ENCODE measurements around the gene ADCY2.

ADCY2 gene

DNA sequence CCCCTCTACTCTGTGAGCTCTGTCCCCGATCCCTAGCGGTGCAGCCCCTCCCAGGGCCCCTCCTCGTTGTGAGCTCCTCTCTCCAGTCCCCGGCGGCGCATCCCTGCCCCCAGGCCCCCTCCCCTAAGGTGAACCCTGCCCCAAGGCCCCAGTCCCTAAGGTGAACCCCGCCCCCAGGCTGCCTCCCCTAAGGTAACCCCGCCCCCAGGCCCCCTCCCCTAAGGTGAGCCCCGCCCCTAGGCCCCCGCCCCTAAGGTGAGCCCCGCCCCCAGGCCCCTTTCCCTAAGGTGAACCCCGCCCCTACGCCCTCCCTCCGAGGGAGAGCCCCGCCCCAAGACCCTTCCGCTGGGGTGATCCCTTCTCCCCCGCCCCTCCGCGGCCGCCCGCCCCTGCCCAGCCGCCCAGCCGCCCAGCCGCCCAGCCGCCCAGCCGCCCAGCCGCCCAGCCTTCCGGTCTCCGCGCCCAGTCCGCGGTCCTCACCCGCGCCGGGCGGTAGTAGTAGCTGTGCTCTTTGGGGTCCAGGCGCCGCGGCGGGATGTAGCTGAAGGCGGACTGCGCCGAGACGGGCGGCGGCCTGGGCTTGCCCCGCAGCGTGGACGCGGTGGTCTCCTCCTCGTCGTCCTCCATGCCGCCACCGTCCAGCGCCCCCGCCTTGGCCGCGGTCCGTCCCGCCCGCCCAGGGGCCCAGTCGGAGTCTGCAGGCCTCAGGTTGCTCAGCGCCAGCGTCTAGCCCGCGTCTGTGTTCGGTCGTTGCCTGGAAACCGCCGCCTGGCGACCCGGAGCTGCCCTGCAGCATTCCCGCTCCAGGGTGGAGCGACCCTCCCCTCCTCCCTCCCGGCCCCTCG, 454.7 kb downstream of the ADCY2 start, which contains the start of gene CFAP90:
Gene CFAP90 (minus strand): TSS at position 739 of the 845 bp plus-strand sequence. CDS start 112 bp downstream, at position 627.
- DNase-seq = peak; percentile 13

DNA sequence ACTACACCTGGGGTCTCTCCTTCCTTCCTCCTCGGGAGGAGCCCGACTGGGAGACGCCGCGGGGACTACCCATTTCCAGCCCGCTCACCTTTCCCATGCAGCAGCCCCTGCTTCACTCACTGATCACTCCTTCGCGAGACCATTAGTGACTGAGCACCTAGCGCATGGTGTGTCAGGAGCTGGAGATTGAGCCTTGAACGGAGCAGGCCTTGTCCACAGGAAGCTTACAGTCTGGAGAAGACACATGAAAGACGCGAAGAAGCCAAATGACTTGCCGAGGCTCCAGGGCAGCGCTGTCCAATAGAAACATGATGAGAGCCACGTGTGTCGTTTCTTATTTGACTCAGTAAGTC, 455.3 kb downstream of the ADCY2 start:
- DNase-seq = no peak

DNA sequence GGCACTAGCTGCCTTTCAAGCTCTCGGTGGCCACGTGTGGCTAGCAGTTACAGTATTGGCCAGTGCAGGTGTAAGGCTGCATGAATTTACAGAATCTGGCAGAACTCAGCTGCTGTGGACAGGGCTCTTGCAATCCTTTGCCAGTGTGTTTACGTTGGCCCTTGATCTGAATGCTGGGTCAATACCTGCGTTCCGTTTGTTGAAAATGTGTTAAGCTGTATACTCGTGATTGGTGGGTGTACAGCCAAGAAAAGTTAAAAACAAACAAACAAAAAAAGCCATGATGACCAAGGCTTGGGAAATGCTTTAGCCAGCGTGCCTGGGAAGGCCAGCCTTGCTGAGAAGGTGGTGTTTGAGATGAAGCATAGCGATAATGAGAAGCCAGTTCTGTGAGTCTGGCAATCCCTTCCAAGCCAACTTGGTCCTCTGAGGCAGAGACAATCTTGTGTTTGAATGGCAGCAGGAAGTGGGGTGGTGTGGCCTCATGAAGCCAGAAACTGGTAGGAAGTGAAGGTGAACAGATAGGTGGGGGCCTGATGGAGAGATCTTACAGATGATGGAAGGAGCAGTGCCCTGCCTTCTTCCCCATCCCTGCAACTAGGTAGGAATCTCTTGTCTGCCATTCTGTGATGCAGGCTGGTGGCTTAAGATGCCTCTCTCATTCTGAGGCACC, 455.8 kb downstream of the ADCY2 start:
- no peak for DNase-seq

DNA sequence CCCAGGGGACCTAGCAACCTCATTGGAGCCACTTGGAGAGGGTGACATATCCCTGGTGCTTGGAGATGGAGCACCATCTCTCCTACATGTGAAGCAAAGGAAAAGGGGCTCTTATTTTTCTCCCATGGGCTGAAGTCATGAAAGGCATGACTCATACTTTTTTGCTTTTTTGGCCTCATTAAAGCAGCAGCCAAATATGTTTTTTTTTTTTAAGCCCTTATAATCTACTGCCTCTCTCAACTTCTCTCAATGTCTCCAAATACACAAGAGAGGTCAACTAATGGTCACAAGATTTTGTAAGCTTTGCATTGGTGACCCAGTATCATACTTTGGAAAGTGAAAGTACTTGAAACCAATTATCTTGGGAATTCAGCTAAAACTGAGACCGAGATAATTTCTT, 456.6 kb downstream of the ADCY2 start:
- DNase-seq = no peak

DNA sequence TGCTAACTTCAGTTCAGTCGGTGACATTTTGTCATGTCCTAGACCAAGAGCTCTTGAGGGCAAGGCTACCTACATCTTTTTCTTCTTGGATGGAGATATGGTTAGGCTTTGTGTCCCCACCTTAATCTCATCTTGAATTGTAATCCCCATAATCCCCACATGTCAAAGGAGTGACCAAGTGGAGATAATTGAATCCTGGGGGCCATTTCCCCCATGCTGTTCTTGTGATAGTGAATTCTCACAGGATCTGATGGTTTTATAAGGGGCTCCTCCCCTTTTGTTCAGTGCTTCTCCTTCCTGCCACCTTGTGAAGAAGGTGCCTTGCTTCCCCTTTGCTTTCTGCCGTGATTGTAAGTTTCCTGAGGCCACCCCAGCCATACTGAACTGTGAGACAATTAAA, 457.1 kb downstream of the ADCY2 start:
- no peak for DNase-seq

DNA sequence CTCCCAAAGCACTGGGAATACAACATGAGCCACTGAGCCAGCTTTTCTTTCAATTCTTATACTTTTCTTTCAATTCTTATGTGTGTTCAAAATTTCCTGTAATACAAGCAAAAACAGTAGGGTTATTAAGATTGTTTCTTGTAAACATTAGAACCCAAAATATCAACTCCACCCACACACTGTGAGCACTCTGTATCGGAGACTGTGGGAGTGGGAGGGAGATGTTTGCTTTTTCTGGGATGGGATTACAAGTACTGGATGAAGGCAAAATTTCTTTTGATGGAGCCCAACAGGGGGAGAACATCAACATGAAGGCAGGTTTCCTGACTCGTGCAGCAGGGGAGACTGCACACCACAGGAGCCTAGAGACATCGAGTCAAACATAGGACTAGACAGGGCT, 459.7 kb downstream of the ADCY2 start:
- no peak for DNase-seq

DNA sequence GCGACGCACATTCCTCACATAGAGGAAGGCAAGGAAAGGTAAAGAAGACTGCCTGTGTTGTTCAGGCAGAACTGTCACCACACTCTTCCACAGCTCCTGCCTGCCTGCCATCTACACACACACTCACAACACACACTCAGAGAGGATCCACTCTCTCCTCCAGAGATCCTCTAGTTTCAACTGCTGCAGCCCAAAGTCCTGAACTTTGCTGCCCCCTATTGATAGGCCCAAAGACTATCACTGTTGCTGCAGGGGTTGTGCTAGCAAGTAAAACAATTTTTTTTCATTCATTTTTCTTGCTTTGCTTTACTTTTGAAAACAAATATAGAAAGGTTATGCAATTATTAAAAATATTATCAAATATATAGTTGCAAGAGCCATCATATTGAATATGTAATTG, 460.9 kb downstream of the ADCY2 start:
- peak; percentile 75 for DNase-seq

DNA sequence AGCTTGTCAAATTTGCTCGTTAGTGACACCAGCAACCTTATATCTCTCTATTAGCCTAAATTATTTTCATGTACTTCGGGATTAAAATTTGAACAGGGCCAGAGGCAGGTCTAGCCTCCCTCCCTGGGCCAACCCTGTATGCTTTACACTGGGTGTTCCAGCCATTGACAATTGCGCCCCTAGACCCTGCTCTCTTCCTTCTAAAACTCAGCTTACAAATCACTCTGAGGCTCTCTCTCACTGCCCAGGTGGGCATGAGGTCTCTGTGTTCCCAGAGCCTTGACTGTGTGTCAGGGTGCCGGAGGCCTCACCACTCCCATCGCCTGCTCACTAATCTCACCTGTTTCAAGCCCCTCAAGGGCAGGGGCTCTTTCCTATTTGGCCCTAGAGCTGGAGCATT, 461.4 kb downstream of the ADCY2 start:
- no peak for DNase-seq

DNA sequence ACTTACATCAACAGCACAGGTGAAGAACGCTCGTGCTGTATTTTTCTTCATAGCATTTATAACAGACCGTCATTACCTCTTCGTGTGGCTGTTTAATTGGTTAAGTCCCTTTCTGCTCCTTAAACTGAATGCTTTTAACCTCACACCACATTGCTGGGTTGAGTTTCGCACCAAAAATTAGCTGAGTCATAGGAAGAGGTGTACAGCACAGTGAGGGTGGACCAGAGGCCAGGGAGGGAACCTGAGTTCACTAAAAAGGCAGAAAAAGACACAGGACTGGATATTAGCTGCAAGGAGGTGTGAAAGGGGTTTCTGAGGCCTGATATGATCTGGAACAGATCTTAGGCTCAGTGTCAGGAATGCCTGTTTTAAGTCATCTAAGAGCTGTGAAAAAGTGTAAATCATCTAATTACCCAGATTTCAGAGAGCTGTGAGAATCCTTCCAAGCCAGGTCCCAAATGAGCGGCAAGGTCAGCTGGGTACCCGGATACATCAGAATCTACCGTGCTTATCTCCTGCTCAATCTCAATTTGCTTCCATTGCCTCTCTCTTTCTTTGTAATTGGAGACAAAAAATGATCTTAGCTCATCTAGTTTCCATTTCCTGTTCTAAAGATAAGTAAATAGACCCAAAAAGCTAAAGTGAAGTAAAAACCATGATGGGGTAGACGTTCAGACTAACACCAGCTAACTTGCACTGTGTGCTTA, 462.1 kb downstream of the ADCY2 start:
- no peak for DNase-seq

DNA sequence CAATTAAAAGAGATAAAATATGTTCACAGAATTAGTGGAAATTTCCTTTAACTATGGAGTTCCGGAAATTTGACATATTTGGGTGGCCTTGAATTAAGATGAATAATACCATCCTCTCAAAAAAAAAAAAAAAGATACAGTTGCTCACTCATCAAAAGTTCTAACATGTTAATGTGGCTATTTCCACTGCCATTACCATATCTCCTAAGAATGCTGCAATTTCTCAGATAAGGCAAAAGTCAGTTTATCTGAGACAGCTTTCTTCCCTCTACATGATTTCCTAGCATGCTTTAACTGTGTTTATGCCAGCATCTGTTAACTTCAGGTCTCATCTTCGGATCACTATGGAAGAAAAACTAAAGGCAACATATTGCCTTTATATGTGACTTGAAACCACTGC, 470.3 kb downstream of the ADCY2 start:
- DNase-seq = no peak

DNA sequence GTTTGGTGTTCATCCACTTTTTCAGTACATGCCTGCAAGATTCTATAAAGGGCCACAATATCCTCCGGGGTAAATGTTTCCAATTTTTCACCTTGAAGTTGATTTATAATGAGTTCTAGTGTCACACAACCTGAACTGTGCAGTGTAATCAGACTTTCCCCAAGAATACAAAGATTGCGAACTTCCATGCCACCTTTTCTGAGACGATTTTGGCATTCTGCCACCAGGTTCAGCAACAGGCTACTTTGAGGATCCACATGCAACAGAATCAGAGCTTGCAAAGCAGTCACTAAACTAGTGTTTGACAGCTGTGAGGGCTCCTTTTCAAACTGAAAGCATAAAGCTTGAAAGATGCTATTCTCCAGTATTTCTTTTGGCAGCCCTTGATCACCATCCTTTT, 471.3 kb downstream of the ADCY2 start:
- no peak for DNase-seq

DNA sequence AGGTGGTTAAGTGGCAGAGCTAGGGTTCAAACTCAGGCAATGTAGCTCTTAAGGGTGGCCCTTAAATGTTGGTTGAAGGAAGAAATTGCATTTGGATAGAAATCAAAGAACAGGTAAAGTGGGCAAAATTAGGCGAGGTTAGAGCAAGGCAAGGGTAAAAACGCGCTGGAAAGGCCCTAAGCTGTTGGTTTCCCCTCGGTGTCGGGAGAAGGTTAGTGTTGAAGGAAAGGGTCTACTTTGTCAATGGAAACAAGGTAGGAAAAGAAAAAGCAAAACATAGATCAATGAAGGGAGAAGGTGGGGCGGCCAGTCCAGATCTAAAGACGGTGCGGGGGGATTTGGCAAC, 472.5 kb downstream of the ADCY2 start:
- DNase-seq = no peak

DNA sequence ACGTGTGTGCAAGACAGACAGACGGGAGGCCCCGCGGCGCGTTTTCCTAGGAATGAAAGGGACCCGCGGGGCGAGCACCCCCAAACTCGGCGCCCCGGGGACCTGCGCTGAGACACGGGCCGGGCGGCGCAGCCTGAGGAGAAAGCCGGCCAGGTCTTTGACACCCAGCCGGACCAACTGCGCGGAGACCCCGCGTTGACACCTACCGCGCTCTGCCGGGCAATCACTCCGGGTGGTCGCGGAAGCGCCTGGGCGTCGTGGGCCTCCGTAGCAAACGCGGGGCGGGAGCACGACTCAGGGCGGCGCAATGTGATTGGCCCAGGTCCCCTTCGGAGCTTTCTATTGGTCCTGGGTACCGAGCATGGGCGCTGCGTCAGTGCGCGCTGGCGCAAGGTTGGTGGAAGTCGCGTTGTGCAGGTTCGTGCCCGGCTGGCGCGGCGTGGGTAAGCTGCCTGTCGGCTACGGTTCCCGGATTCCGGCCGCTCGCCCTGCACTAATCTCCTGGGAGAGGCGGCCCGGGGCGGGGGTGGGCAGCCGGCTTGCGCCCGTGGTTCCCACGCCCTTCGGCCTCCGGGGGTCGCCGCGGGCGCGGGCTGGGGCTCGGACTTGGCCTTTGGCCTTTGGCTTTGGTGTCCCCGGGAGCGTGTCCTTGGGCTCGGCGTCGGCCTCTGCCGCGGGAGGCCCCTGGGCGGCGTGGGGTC, 473.0 kb downstream of the ADCY2 start, which contains the start of the genes FASTKD3 and MTRR:
Gene FASTKD3 (minus strand): TSS at position 259 of the 701 bp plus-strand sequence. CDS start 948 bp downstream, outside the sequence.
Gene MTRR (plus strand): TSS at position 376 of the 701 bp plus-strand sequence. CDS start 1,647 bp downstream, outside the sequence.
- peak; percentile 92 for DNase-seq

DNA sequence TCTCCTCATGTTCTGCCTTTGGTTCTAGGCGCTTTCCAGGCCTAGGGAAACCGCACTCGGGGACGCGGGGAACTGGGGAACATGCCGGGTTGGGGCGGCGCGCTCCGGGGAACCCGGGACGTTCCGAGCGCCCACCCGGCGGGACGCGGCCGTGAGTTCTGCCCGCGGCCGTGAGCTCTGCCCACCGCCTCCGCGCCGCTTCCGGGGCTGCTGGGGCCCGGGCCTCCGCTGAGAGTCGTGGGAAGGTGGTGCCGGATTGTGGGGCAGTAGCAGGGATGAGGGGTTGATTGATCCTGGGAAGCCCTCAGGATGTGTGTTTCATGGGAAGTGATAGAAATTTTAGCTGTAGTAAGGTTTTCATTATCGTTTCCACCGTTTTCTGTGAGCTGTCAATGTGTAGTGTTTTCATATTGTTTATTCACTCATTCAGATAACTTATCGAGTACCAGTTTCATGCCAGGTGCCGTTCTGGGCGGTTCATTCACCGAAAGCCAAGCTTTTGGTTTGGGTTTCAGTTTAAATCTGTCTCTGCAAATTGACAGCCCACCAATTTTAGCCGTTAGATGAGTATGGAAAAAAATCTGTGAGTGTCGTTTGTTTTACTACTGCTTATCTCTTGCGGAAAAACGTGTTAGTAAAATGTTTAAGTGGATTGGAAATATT, 473.7 kb downstream of the ADCY2 start:
- no peak for DNase-seq

DNA sequence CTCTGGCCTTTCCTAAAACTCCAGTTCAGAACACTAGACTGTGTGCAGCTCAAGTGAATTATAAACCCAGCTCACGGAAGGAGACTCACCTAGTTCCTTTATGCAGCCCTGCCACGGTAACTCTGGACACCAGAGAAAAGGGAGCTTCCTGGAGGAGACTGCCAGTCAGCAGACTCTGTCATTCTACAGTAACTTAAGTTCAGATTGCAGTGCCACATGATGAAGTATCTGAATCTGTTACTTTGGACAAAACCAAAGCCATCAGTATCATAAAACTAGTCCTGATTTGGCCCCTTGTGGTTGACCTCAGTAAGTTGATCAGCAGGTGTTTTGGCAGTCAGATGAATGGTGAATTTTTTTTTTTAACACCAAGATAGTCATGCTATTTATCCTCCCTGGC, 475.7 kb downstream of the ADCY2 start:
- DNase-seq = no peak

DNA sequence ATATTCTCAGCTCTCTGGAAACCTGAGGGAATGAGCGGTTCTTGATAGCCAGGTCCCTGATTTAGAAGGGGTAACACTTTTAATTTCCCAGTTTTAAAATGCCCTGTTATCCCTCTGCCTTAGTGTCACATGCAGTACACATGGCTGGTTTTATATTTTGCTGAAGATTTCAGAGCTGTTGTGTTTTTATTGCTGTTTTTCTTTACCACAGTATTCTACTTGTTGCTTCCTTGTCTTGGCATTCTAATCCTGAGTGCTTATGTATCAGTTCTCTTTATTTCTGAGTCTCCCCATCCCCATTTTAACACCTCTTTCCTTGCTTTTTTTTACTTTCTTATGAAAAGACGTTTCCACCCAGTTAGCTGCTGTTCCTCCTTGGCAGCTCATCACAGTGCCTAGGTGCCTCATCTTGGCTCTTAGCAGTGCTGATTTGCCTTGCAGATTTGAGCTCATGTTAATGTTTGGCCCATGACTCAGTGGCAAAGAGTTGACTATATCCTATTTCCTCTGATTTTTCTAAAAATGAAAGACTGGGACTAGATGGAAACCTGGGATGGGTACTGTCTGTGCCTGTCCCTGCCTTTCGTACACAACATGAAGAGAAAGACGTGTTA, 476.7 kb downstream of the ADCY2 start:
- DNase-seq = no peak

DNA sequence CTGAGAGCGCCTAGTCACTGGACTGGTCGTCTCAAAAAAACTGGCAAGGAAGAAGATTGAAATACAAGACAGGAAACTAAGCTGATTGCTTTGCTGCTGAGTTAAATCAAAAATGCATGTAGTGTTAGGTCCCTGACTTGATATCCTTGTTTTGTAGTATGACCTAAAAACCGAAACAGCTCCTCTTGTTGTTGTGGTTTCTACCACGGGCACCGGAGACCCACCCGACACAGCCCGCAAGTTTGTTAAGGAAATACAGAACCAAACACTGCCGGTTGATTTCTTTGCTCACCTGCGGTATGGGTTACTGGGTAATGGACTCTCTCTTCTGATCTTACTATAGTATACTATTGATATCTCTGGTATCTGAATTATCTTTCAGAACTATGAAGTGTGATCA, 477.3 kb downstream of the ADCY2 start:
- no peak for DNase-seq

DNA sequence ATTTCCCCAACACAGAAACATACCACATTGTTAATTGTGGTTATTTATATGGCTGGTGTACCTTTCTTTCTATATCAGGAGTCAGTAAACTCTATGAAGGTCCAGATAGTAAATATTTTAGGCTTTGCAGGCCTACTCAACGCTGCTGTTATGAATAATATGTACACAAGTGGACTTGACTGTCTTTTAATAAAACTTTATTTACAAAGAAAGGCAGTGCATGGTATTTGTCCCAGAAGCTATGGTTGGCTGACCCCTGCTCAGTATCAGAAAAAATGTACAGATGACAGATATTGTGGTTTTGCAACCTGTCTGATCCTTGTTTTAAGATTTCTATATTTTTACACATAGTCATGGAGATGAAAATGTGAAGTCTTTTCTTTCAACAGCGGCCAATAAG, 478.7 kb downstream of the ADCY2 start:
- DNase-seq = no peak

DNA sequence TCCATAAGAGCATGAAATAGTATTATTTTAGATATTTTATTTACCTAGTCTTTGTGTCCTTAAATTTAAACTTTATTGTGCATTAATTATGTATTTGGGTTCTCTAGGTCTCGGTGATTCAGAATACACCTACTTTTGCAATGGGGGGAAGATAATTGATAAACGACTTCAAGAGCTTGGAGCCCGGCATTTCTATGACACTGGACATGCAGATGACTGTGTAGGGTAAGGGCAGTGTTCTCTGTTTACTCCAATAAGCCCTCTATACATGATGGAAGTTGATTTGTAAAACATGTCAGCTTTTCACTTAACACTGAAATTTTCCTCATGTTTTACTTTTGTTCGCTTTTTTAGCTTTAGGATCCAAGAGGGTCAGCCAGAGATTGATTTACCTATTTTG, 479.2 kb downstream of the ADCY2 start:
- DNase-seq = no peak

DNA sequence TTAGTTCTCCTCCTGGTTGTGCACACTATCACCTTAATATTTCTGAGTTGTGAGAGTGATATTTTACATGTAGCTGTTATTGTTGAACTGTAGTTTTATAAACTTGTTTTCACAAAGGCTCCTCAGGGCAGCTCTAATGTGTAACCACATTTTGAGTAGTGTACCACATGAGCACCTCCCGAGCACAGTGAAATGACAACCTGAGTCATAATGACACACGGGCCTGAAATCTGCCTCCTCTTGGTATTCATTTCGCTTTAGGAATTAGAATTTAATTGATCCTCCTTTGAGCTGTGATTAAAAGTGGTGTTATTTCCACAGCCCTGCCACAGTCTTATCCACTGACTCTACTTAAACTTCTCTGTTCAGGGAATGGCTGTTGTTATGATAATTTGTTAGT, 480.9 kb downstream of the ADCY2 start:
- peak; percentile 47 for DNase-seq

DNA sequence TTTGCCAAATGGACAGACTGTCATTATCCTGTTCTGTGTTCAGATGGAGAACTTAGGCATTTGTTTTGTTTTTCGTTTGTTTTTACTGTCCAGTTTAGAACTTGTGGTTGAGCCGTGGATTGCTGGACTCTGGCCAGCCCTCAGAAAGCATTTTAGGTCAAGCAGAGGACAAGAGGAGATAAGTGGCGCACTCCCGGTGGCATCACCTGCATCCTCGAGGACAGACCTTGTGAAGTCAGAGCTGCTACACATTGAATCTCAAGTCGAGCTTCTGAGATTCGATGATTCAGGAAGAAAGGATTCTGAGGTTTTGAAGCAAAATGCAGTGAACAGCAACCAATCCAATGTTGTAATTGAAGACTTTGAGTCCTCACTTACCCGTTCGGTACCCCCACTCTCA, 481.9 kb downstream of the ADCY2 start:
- DNase-seq = no peak

DNA sequence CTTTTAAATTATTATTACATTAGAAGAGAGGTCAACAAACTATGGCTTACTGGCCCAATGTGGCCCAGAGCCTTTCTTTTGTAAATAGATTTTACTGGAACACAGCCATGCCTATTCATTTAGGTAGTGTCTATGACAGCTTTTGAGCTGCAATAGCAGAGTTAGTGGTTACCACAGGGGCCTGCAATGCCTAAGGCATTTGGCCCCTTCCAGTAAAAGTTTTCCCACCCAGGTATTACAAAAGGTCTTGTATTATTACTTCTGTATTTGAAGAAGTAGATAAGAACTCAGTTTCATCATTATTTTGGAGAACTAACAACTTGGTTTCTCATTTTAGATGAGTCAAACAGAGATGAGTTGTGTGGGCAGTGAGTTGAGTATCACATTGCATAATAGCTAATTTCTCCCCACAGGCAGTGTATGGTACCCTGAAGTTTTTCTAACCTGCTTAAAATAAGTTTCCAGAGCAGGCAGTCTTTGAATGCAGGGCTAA, 482.5 kb downstream of the ADCY2 start:
- DNase-seq = peak; percentile 38
